Osteocyte (in vitro differentiated cells): Measurements from ENCODE around the gene BCR. TPM values are rescaled to one million over a fixed set of nuclear protein-coding genes. Genes with fewer than 3 reads are reported as not detected.

Source experiments
- DNase-seq: peaks from one replicate; pipeline ENCODE4 v3.0.0; 2021; ENCODE audit warnings: mixed read lengths; ENCODE audit not compliant: unreplicated experiment; ENCODE audit errors: extremely low spot score
- H3K27ac Mint-ChIP-seq: one replicate; pipeline ENCODE4 v1.8.0; 2021; ENCODE audit warnings: mild to moderate bottlenecking, mixed read lengths; ENCODE audit not compliant: unreplicated experiment
- H3K27me3 Mint-ChIP-seq: one replicate; pipeline ENCODE4 v1.8.0; 2021; ENCODE audit warnings: mixed read lengths; ENCODE audit not compliant: unreplicated experiment
- H3K36me3 Mint-ChIP-seq: one replicate; pipeline ENCODE4 v1.8.0; 2021; ENCODE audit warnings: mixed read lengths; ENCODE audit not compliant: unreplicated experiment
- H3K4me1 Mint-ChIP-seq: one replicate; pipeline ENCODE4 v1.8.0; 2021; ENCODE audit warnings: mixed read lengths; ENCODE audit not compliant: unreplicated experiment
- H3K4me3 Mint-ChIP-seq: one replicate; pipeline ENCODE4 v1.8.0; 2021; ENCODE audit warnings: mild to moderate bottlenecking, moderate library complexity, mixed read lengths; ENCODE audit not compliant: unreplicated experiment
- H3K9me3 Mint-ChIP-seq: one replicate; pipeline ENCODE4 v1.8.0; 2021; ENCODE audit warnings: mixed read lengths; ENCODE audit not compliant: unreplicated experiment
- total RNA-seq: library from RNA; stranded (reverse); gene quantifications from 2 replicates; pipeline ENCODE4 v1.2.1, GENCODE V29; 2021
- TF ChIP-seq, protein P1 (sequence below): fragments of 200-600 bp; sonication (generic); IDR thresholded peaks from 2 replicates; pipeline ENCODE4 v1.5.0; 2021; ENCODE audit warnings: antibody characterized with exemption, mild to moderate bottlenecking, moderate library complexity

The BCR gene
- total RNA-seq, 1 donor from 2014 or later: 35.3 TPM

DNA sequence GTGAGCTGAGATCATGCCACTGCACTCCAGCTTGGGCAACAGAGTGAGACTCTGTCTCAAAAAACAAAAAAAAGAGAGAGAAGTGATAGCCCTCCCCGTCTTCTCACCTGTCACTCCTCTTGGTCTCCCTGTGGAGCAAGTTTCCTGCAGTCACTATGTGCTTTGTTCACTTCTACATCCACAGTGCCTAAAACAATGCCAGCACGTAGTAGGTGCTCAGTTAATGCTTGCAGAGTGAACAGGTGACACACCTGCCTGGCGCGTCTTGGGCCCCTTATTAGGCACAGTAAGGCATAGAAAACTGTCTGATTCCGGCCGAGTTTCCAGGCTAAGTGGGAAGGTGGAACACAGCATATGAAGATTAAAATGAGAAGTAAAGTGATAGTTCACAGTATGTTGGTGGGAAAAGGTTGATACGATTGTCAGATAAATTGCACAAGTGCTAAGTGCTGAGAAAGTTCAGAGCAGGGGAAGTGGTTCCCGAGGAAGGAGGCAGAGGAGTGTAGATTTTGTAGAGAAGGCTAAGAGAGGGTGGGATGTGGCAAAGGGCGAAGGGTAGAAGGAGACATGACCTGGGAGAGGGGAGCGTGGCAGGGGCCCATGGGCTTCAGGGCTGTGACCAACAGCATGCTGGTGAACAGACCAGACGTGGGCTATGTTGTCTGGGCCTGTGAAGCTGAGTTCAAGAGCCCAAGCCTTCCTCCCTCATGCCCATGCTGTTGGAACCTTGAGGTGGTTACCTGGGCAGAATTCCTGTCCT lies 41.9 kb downstream of the BCR start:
- Mint-ChIP-seq H3K4me1 (peaks cover 91% of the 10 kb centered on the region), H3K9me3 (no peaks in the 10 kb centered on the region), H3K36me3 (no peaks in the 10 kb centered on the region), H3K27ac (no peak overlapping the region), H3K4me3 (no peak overlapping the region), H3K27me3 (no peaks in the 10 kb centered on the region)
- TF ChIP-seq, protein P1, sequence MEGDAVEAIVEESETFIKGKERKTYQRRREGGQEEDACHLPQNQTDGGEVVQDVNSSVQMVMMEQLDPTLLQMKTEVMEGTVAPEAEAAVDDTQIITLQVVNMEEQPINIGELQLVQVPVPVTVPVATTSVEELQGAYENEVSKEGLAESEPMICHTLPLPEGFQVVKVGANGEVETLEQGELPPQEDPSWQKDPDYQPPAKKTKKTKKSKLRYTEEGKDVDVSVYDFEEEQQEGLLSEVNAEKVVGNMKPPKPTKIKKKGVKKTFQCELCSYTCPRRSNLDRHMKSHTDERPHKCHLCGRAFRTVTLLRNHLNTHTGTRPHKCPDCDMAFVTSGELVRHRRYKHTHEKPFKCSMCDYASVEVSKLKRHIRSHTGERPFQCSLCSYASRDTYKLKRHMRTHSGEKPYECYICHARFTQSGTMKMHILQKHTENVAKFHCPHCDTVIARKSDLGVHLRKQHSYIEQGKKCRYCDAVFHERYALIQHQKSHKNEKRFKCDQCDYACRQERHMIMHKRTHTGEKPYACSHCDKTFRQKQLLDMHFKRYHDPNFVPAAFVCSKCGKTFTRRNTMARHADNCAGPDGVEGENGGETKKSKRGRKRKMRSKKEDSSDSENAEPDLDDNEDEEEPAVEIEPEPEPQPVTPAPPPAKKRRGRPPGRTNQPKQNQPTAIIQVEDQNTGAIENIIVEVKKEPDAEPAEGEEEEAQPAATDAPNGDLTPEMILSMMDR: no peak
- DNase-seq: no peak

- Mint-ChIP-seq H3K27ac (no peak overlapping the region), H3K4me1 (peaks cover 91% of the 10 kb centered on the region), H3K36me3 (peaks cover under 1% of the 10 kb centered on the region), H3K9me3 (no peaks in the 10 kb centered on the region), H3K27me3 (no peaks in the 10 kb centered on the region), H3K4me3 (no peak overlapping the region)
- DNase-seq: no peak
- TF ChIP-seq, protein P1: no peak
Observed at GRCh38 chr22:23222793-23223568, 42.7 kb downstream of the BCR start.

GRCh38 chr22:23223569-23224317 lies 43.4 kb downstream of the BCR start:
- H3K36me3 Mint-ChIP-seq: peaks cover 7% of the 10 kb centered on the region
- no peaks in the 10 kb centered on the region for H3K27me3 Mint-ChIP-seq
- H3K9me3 Mint-ChIP-seq: peaks cover 7% of the 10 kb centered on the region
- no peak overlapping the region for H3K27ac Mint-ChIP-seq
- H3K4me3 Mint-ChIP-seq: no peak overlapping the region
- H3K4me1 Mint-ChIP-seq: peaks cover 84% of the 10 kb centered on the region
- TF ChIP-seq, protein P1: no peak
- no peak for DNase-seq

GRCh38 chr22:23224846-23225245 lies 44.5 kb downstream of the BCR start:
- DNase-seq: no peak
- peaks cover 73% of the 10 kb centered on the region for H3K4me1 Mint-ChIP-seq
- H3K27me3 Mint-ChIP-seq: no peaks in the 10 kb centered on the region
- peaks cover 11% of the 10 kb centered on the region for H3K9me3 Mint-ChIP-seq
- H3K27ac Mint-ChIP-seq: no peak overlapping the region
- peaks cover 12% of the 10 kb centered on the region for H3K36me3 Mint-ChIP-seq
- TF ChIP-seq, protein P1: no peak
- no peak overlapping the region for H3K4me3 Mint-ChIP-seq
